HepG2 (cell line): ENCODE data around the gene ANAPC1. TPM values are rescaled to one million over a fixed set of nuclear protein-coding genes. Genes with fewer than 3 reads are reported as not detected.
"Not testable (repeated sequence)": the region's sequence is repeated elsewhere in the genome, so short reads cannot be mapped to it uniquely, and the experiment has no call there.

ENCODE experiments used
- ATAC-seq: fragments of 200-7000 bp; cut with Tn5 transposase; 3 replicates; pipeline ENCODE4 v1.9.1; 2020; ENCODE audit warnings: mild to moderate bottlenecking, moderate library complexity
- BruUV-seq: library from RNA; stranded (reverse); fragments of 400-500 nt; replicated peaks from 2 replicates; lab custom pipeline; 2021; lab: Mats Ljungman, UMichigan
- CTCF ChIA-PET: fragments of 300-600 bp; formaldehyde crosslinking; extraction: SDS; loops from one replicate; lab custom pipeline; 2021; ENCODE audit warnings: low total read pairs, inconsistent platforms, low intra/inter-chr PET ratio; lab: Yijun Ruan, JAX
- POLR2A ChIA-PET: fragments of 350-600 bp; sonication (Branson Sonifier 250); formaldehyde crosslinking; loops from one replicate; lab custom pipeline; 2020; ENCODE audit warnings: antibody characterized with exemption, inconsistent platforms; lab: Yijun Ruan, JAX
- DNase-seq: peaks from one replicate; pipeline ENCODE4 v3.0.0-alpha.2; 2015; ENCODE audit warnings: low spot score
- FAIRE-seq: peaks from 3 replicates; lab custom pipeline; 2011; peaks lifted over from hg19 to GRCh38; lab: Jason Lieb, UNC
- H2AFZ ChIP-seq: one replicate; pipeline ENCODE4 v1.6.1; 2011; ENCODE audit warnings: low read length, inconsistent platforms
- H3K27ac ChIP-seq: fragments of 300-600 bp; 3 replicates; pipeline ENCODE4 v1.8.0; 2011; ENCODE audit warnings: mixed run types, mild to moderate bottlenecking, mixed read lengths, low read length, inconsistent platforms; ENCODE audit not compliant: insufficient read depth; ENCODE audit errors: extremely low read length
- H3K27me3 ChIP-seq, 2 experiments: fragments of 200-600 bp in 1 of 2; 2 replicates in 1 of 2; 3 replicates in 1 of 2; pipeline versions ENCODE4 v1.6.0 to v1.8.0; 2011; ENCODE audit warnings: low read length in 2 of 2, mild to moderate bottlenecking in 2 of 2, moderate library complexity in 2 of 2, inconsistent platforms in 1 of 2; ENCODE audit not compliant: insufficient read depth in 2 of 2, control insufficient read depth in 1 of 2
- H3K36me3 ChIP-seq, 2 experiments: fragments of 200-600 bp in 1 of 2; replicated peaks in 1 of 2; 2 replicates in 1 of 2; 3 replicates in 1 of 2; pipeline versions ENCODE4 v1.5.1 to v1.8.0; 2011; ENCODE audit warnings: low read length in 2 of 2, inconsistent platforms in 1 of 2; ENCODE audit not compliant: insufficient read depth in 2 of 2, control insufficient read depth in 1 of 2
- H3K4me1 ChIP-seq: 2 replicates; pipeline ENCODE4 v1.5.1; 2012; ENCODE audit warnings: low read length, inconsistent platforms; ENCODE audit not compliant: insufficient read depth
- H3K4me2 ChIP-seq: 2 replicates; pipeline ENCODE4 v1.6.0; 2011; ENCODE audit warnings: low read depth, low read length, inconsistent platforms
- H3K4me3 ChIP-seq, 3 experiments: fragments of 200-600 bp in 1 of 3; sonication (generic), shearing (Covaris generic) in 1 of 3; replicated peaks in 1 of 3; 2 replicates each; pipeline ENCODE4 v1.5.1; 2011 to 2016; ENCODE audit warnings: low read length in 3 of 3, inconsistent platforms in 2 of 3, low read depth in 2 of 3, mild to moderate bottlenecking in 2 of 3, control low read depth in 1 of 3, mixed read lengths in 1 of 3; ENCODE audit not compliant: insufficient read depth in 1 of 3
- H3K79me2 ChIP-seq: one replicate; pipeline ENCODE4 v1.6.1; 2011; ENCODE audit warnings: low read length, inconsistent platforms; ENCODE audit not compliant: insufficient read depth
- H3K9ac ChIP-seq: 2 replicates; pipeline ENCODE4 v1.6.0; 2011; ENCODE audit warnings: mild to moderate bottlenecking, low read depth, low read length, inconsistent platforms; ENCODE audit not compliant: insufficient read depth
- H3K9me3 ChIP-seq: 2 replicates; pipeline ENCODE4 v1.5.1; 2012; ENCODE audit warnings: mild to moderate bottlenecking, low read length
- H4K20me1 ChIP-seq: 2 replicates; pipeline ENCODE4 v1.6.0; 2011; ENCODE audit warnings: inconsistent platforms, mild to moderate bottlenecking, low read length, moderate library complexity; ENCODE audit not compliant: insufficient read depth
- WGBS: methylation state at CpG from one replicate; pipeline ENCODE4 v1.1.6; 2017; ENCODE audit warnings: low lambda C conversion rate; 5-methylcytosine and 5-hydroxymethylcytosine counted together
- in situ Hi-C: cut with HindIII; loops from 2 replicates; pipeline ENCODE4 v1.10.0; 2017; ENCODE audit warnings: low pct_unique_long_range_greater_than_20kb; ENCODE audit not compliant: extremely low pct_ligation_motif_present
- intact Hi-C: fragments of 100-400 bp; cut with micrococcal nuclease; formaldehyde crosslinking; loops from one replicate; pipeline ENCODE4 v1.10.0; 2022; ENCODE audit not compliant: unreplicated experiment
- polyA plus RNA-seq, 8 experiments: library from polyadenylated mRNA; depleted of rRNA in 3 of 8; stranded (reverse) in 7 of 8; unstranded in 1 of 8; fragments of >200 nt; fragmentation: Illumina TruSeq in 4 of 8; extraction: Trizol in 4 of 8; gene quantifications; 2 replicates each; pipeline versions ENCODE4 v1.2.1 to v1.2.3, GENCODE V29; 2011 to 2016; ENCODE audit warnings: low read depth in 4 of 8, missing spikeins in 1 of 8, mixed read lengths in 1 of 8; ENCODE audit not compliant: insufficient read depth in 1 of 8
- total RNA-seq, 5 experiments: library from RNA; depleted of rRNA; stranded (reverse); fragments of >200 nt; fragmentation: Illumina TruSeq; extraction: Trizol; gene quantifications; 2 replicates each; pipeline ENCODE4 v1.2.3, GENCODE V29; 2016; ENCODE audit warnings: low read depth in 1 of 5
- TF ChIP-seq, protein P1 (sequence below): sonication (generic); formaldehyde crosslinking; IDR thresholded peaks from 2 replicates; pipeline ENCODE4 v1.5.0; 2020; ENCODE audit warnings: mild to moderate bottlenecking, missing genetic modification reagents
- TF ChIP-seq, protein P2 (sequence below): sonication (generic); formaldehyde crosslinking; IDR thresholded peaks from 2 replicates; pipeline ENCODE4 v1.4.0; 2020; ENCODE audit warnings: missing genetic modification reagents, mild to moderate bottlenecking, borderline replicate concordance

ANAPC1 gene
- total and polyA plus RNA-seq, 2 of the 13 experiments (the other 11 are each of a cell fraction or from before 2014, with no cell fraction given): 50.0 to 89.7 TPM

DNA sequence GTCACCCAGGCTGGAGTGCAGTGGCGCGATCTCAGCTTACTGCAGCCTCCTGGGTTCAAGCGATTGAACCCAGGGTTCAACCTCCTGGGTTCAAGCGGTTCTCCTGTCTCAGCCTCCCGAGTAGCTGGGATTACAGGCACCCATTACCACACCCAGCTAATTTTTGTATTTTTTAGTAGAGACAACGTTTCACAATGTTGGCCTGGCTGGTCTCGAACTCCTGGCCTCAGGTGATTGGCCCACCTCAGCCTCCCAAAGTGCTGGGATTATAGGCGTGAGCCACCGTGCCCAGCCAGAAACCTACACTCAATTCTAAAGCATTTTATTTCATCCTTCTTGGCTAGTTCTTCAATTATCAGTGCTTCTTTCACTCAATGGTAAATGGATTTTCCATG is 21.5 kb upstream of the ANAPC1 start:
- CTCF ChIA-PET: not testable (repeated sequence)
- peaks cover 99% of the 10 kb centered on the region for H3K4me1 ChIP-seq

More for the DNA sequence above, 21.5 kb upstream of the ANAPC1 start:
- H3K9ac ChIP-seq, H3K27ac ChIP-seq, intact Hi-C loops, H3K36me3 ChIP-seq, H3K4me3 ChIP-seq, BruUV-seq, in situ Hi-C loops, H3K27me3 ChIP-seq, ATAC-seq, H3K9me3 ChIP-seq, FAIRE-seq, DNase-seq, H4K20me1 ChIP-seq, H3K4me2 ChIP-seq, H2AFZ ChIP-seq: not testable (repeated sequence)
- POLR2A ChIA-PET: interaction anchor here (1.4 kb wide), 1 partner anchor 8 kb away, joined by 3 read pairs; no protein-coding TSS in a partner anchor
- peaks cover 89% of the 10 kb centered on the region for H3K79me2 ChIP-seq
- 97% methylated on average over 9 of the region's 9 CpGs for WGBS
- TF ChIP-seq, protein P1, sequence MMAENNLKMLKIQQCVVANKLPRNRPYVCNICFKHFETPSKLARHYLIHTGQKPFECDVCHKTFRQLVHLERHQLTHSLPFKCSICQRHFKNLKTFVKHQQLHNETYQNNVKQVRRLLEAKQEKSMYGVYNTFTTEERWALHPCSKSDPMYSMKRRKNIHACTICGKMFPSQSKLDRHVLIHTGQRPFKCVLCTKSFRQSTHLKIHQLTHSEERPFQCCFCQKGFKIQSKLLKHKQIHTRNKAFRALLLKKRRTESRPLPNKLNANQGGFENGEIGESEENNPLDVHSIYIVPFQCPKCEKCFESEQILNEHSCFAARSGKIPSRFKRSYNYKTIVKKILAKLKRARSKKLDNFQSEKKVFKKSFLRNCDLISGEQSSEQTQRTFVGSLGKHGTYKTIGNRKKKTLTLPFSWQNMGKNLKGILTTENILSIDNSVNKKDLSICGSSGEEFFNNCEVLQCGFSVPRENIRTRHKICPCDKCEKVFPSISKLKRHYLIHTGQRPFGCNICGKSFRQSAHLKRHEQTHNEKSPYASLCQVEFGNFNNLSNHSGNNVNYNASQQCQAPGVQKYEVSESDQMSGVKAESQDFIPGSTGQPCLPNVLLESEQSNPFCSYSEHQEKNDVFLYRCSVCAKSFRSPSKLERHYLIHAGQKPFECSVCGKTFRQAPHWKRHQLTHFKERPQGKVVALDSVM (CRISPR knock-in tag): peak; percentile 40; the same call in 1 of the 2 replicates
- TF ChIP-seq, protein P2, sequence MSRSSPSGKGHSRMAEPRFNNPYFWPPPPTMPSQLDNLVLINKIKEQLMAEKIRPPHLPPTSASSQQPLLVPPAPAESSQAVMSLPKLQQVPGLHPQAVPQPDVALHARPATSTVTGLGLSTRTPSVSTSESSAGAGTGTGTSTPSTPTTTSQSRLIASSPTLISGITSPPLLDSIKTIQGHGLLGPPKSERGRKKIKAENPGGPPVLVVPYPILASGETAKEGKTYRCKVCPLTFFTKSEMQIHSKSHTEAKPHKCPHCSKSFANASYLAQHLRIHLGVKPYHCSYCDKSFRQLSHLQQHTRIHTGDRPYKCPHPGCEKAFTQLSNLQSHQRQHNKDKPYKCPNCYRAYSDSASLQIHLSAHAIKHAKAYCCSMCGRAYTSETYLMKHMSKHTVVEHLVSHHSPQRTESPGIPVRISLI (CRISPR knock-in tag): peak; percentile 34; the same call in 1 of the 2 replicates
